ENCODE results near the gene CTSK. TPM values are rescaled to one million over a fixed set of nuclear protein-coding genes. Genes with fewer than 3 reads are reported as not detected.
"Not testable (repeated sequence)": the region's sequence is repeated elsewhere in the genome, so short reads cannot be mapped to it uniquely, and the experiment has no call there.

CTSK gene
- total RNA-seq, 1 donor from 2014 or later: 8.8 TPM

DNA sequence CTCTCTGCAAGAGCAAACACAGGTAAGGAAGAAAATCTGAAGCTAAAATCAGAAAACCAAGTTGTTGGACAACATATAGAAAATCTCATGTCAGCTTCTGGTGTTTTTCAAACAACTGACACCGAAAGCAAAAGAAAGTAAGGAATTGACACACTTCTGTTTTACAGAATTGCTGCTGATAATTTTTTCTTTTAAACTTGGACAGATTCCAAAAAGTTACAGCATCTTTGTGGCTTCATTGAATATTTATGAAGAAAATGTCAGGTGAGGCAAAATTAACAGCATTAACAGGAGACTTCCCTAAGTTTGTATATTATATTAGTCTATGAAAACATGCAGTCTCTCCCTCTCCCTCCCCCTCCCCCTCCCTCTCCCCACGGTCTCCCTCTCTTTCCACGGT is 27.6 kb downstream of the CTSK start:
- H3K4me3 Mint-ChIP-seq (ENCODE audit: unreplicated experiment): no peak overlapping the region
- H3K9me3 Mint-ChIP-seq (ENCODE audit: unreplicated experiment): no peaks in the 10 kb centered on the region
- no peak for DNase-seq
- peaks cover 6% of the 10 kb centered on the region for H3K36me3 Mint-ChIP-seq (ENCODE audit: unreplicated experiment)
- no peaks in the 10 kb centered on the region for H3K4me1 Mint-ChIP-seq (ENCODE audit: low read depth, unreplicated experiment)
- TF ChIP-seq, protein P1, sequence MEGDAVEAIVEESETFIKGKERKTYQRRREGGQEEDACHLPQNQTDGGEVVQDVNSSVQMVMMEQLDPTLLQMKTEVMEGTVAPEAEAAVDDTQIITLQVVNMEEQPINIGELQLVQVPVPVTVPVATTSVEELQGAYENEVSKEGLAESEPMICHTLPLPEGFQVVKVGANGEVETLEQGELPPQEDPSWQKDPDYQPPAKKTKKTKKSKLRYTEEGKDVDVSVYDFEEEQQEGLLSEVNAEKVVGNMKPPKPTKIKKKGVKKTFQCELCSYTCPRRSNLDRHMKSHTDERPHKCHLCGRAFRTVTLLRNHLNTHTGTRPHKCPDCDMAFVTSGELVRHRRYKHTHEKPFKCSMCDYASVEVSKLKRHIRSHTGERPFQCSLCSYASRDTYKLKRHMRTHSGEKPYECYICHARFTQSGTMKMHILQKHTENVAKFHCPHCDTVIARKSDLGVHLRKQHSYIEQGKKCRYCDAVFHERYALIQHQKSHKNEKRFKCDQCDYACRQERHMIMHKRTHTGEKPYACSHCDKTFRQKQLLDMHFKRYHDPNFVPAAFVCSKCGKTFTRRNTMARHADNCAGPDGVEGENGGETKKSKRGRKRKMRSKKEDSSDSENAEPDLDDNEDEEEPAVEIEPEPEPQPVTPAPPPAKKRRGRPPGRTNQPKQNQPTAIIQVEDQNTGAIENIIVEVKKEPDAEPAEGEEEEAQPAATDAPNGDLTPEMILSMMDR (IDR thresholded peaks at IDR 0.05; ENCODE audit: partially characterized antibody, unreplicated experiment): no peak
- H3K27ac Mint-ChIP-seq (ENCODE audit: unreplicated experiment): no peak overlapping the region
- H3K27me3 Mint-ChIP-seq (ENCODE audit: unreplicated experiment): no peaks in the 10 kb centered on the region

DNA sequence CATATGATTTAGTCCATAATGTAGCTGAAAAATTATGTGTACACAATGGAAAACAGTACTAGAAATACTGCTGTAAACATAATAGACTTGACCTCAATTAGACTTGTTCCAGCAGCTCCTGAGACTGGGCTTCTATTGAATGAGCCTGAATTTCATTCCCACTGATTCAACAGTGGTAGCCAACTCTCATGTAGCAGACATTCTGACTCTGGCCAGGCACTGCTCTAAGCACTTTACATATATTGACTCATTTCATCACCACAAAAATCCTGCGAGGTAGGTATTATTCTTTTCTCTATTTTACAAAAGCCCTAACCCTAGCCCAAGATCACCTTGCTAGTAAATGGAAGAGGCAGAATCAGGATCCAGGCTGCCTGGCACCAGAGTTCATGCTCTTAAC is 29.7 kb downstream of the CTSK start:
- no peak for DNase-seq
- H3K27ac Mint-ChIP-seq (ENCODE audit: unreplicated experiment): no peak overlapping the region
- H3K9me3 Mint-ChIP-seq (ENCODE audit: unreplicated experiment): no peaks in the 10 kb centered on the region
- H3K4me3 Mint-ChIP-seq (ENCODE audit: unreplicated experiment): no peak overlapping the region
- TF ChIP-seq, protein P1 (IDR thresholded peaks at IDR 0.05; ENCODE audit: partially characterized antibody, unreplicated experiment): no peak
- no peaks in the 10 kb centered on the region for H3K4me1 Mint-ChIP-seq (ENCODE audit: low read depth, unreplicated experiment)
- peaks cover 6% of the 10 kb centered on the region for H3K36me3 Mint-ChIP-seq (ENCODE audit: unreplicated experiment)
- no peaks in the 10 kb centered on the region for H3K27me3 Mint-ChIP-seq (ENCODE audit: unreplicated experiment)

DNA sequence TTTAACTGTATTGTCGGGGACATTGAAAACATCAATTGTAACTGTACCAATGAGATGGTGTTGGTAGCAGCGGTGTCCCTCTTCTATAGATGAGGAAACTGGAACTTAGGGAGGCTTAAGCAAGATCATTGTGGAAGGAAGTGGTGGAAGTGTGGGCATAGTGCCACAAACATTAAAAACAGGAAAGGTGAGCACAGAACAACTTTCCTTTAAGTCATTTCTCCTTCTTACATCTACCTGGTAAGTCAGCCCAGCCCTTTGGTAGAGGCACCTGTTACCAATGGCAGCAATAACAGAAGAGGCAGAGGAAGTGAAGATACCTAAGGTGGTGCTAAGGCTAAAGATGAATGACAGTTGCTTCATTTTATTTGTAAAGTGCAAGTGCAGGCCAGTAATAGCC is 30.5 kb downstream of the CTSK start:
- Mint-ChIP-seq H3K27me3 (ENCODE audit: unreplicated experiment) (no peaks in the 10 kb centered on the region), H3K4me1 (ENCODE audit: low read depth, unreplicated experiment) (no peaks in the 10 kb centered on the region), H3K4me3 (ENCODE audit: unreplicated experiment) (no peak overlapping the region), H3K9me3 (ENCODE audit: unreplicated experiment) (no peaks in the 10 kb centered on the region), H3K27ac (ENCODE audit: unreplicated experiment) (no peak overlapping the region), H3K36me3 (ENCODE audit: unreplicated experiment) (peaks cover 6% of the 10 kb centered on the region)
- DNase-seq: no peak
- TF ChIP-seq, protein P1 (IDR thresholded peaks at IDR 0.05; ENCODE audit: partially characterized antibody, unreplicated experiment): no peak

DNA sequence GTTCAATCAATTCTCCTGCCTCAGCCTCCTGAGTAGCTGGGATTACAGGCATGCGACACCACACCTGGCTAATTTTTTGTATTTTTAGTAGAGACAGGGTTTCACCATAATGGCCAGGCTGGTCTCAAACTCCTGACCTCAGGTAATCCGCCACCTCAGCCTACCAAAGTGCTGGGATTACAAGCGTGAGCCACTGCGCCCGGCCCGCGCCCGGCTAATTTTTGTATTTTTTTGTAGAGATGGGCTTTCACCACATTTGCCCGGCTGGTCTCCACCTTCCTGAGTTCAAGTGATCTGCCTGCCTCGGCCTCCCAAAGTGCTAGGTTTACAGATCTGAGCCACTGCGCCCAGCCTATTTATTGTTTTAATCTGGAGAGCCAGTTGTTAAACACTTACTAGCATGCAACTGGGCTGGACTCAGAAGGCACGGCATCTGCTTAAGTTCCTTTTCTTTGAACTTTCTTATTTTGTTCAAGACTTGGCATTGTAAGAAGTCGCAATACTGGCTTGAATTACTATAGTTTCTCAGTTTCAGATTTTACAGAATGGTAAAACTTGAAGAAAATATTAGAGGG is 32.0 kb downstream of the CTSK start:
- H3K9me3 Mint-ChIP-seq (ENCODE audit: unreplicated experiment); DNase-seq; H3K4me3 Mint-ChIP-seq (ENCODE audit: unreplicated experiment); H3K36me3 Mint-ChIP-seq (ENCODE audit: unreplicated experiment); H3K27ac Mint-ChIP-seq (ENCODE audit: unreplicated experiment); H3K4me1 Mint-ChIP-seq (ENCODE audit: low read depth, unreplicated experiment); H3K27me3 Mint-ChIP-seq (ENCODE audit: unreplicated experiment): not testable (repeated sequence)

DNA sequence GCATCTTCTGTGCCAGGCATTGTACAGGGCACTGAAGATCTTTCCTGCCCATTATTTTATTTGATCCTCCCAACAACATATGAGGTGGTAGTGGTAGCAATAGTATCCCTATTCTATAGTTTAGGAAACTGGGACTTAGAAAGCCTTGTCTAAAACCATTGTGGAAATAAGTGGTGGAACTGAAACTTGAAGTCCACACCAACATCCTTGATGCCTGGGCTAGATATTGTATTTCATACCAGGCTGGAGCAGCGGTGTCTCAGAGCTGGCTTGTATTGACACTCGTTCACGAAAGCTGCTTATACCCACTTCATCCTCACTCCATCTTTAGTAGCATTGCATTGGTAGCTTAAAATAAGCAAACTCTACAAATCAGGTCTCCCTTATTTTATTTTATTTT is 32.8 kb downstream of the CTSK start:
- Mint-ChIP-seq H3K4me1 (ENCODE audit: low read depth, unreplicated experiment) (no peaks in the 10 kb centered on the region), H3K36me3 (ENCODE audit: unreplicated experiment) (peaks cover 2% of the 10 kb centered on the region), H3K9me3 (ENCODE audit: unreplicated experiment) (no peaks in the 10 kb centered on the region), H3K4me3 (ENCODE audit: unreplicated experiment) (no peak overlapping the region), H3K27ac (ENCODE audit: unreplicated experiment) (no peak overlapping the region), H3K27me3 (ENCODE audit: unreplicated experiment) (no peaks in the 10 kb centered on the region)
- TF ChIP-seq, protein P1 (IDR thresholded peaks at IDR 0.05; ENCODE audit: partially characterized antibody, unreplicated experiment): no peak
- DNase-seq: no peak
